Measurements from ENCODE around the gene TMPO.

GRCh38 chr12:98559666-98560065 lies 44.3 kb downstream of the TMPO start:
- TF ChIP-seq CTCF (IDR thresholded peaks at IDR 0.05; ENCODE audit: low read length) (no peak), EZH2phosphoT487 (IDR thresholded peaks at IDR 0.05; ENCODE audit: low read length) (no peak)
